OCI-LY7 (cell line): ENCODE results near the gene CASP8AP2. TPM values are rescaled to one million over a fixed set of nuclear protein-coding genes. Genes with fewer than 3 reads are reported as not detected.

Source experiments
- BruUV-seq: library from RNA; stranded (reverse); fragments of 400-500 nt; replicated peaks from 2 replicates; lab custom pipeline; 2021; lab: Mats Ljungman, UMichigan
- CTCF ChIA-PET: fragments of 300-600 bp; sonication (Branson Sonifier 250); formaldehyde crosslinking; loops from one replicate; lab custom pipeline; 2022; ENCODE audit warnings: antibody characterized with exemption; ENCODE audit not compliant: unreplicated experiment; lab: Charles Lee
- POLR2A ChIA-PET: fragments of 300-600 bp; sonication (Branson Sonifier 250); formaldehyde crosslinking; loops from one replicate; lab custom pipeline; 2022; ENCODE audit warnings: antibody characterized with exemption; lab: Charles Lee
- DNase-seq: peaks from one replicate; pipeline ENCODE4 v3.0.0-alpha.2; 2015; ENCODE audit warnings: low spot score
- H2AFZ ChIP-seq: fragments of 200-600 bp; sonication (generic), shearing (Covaris generic); 2 replicates; pipeline ENCODE4 v1.6.1; 2014; ENCODE audit warnings: mild to moderate bottlenecking, antibody characterized with exemption, low read length, moderate library complexity
- H3K27ac ChIP-seq: fragments of 200-600 bp; sonication (generic); 2 replicates; pipeline ENCODE4 v1.5.1; 2014; ENCODE audit warnings: mixed run types, low read depth, mild to moderate bottlenecking, moderate library complexity, low read length, inconsistent platforms; ENCODE audit not compliant: poor library complexity, severe bottlenecking
- H3K36me3 ChIP-seq: fragments of 200-600 bp; sonication (generic); 2 replicates; pipeline ENCODE4 v1.6.1; 2014; ENCODE audit warnings: mild to moderate bottlenecking, antibody characterized with exemption, low read length, moderate library complexity, mixed read lengths; ENCODE audit not compliant: insufficient read depth
- H3K4me1 ChIP-seq: fragments of 200-600 bp; sonication (generic); 2 replicates; pipeline ENCODE4 v1.5.1; 2014; ENCODE audit warnings: mild to moderate bottlenecking, low read length; ENCODE audit not compliant: insufficient read depth, poor library complexity, severe bottlenecking
- H3K4me2 ChIP-seq: fragments of 200-600 bp; sonication (generic); 2 replicates; pipeline ENCODE4 v1.6.1; 2014; ENCODE audit warnings: mild to moderate bottlenecking, low read length
- H3K4me3 ChIP-seq: fragments of 200-600 bp; sonication (generic); 2 replicates; pipeline ENCODE4 v1.5.1; 2014; ENCODE audit warnings: mild to moderate bottlenecking, low read depth, low read length; ENCODE audit not compliant: poor library complexity, severe bottlenecking
- H3K79me2 ChIP-seq: fragments of 200-600 bp; sonication (generic); 2 replicates; pipeline ENCODE4 v1.6.1; 2016; ENCODE audit warnings: low read depth, mild to moderate bottlenecking, low read length, moderate library complexity, mixed read lengths; ENCODE audit not compliant: insufficient read depth
- H3K9me2 ChIP-seq: fragments of 200-600 bp; sonication (generic); 2 replicates; pipeline ENCODE4 v1.6.1; 2016; ENCODE audit warnings: mild to moderate bottlenecking, low read length, mixed read lengths; ENCODE audit not compliant: insufficient read depth
- H3K9me3 ChIP-seq: fragments of 200-600 bp; sonication (generic); 2 replicates; pipeline ENCODE4 v1.6.1; 2014; ENCODE audit warnings: mild to moderate bottlenecking, mixed run types, low read length, mixed read lengths
- H4K20me1 ChIP-seq: fragments of 200-600 bp; sonication (generic); 2 replicates; pipeline ENCODE4 v1.6.1; 2014; ENCODE audit warnings: mild to moderate bottlenecking, antibody characterized with exemption, low read length, moderate library complexity, mixed read lengths; ENCODE audit not compliant: insufficient read depth
- CTCF ChIP-seq: fragments of 200-600 bp; sonication (generic); conservative IDR thresholded peaks from 2 replicates; pipeline ENCODE4 v1.5.1; 2014; ENCODE audit warnings: mild to moderate bottlenecking, antibody characterized with exemption, low read length, moderate library complexity, mixed read lengths
- EZH2phosphoT487 ChIP-seq: fragments of 200-600 bp; sonication (generic); IDR thresholded peaks from 2 replicates; pipeline ENCODE4 v1.6.1; 2018; ENCODE audit warnings: low read depth, borderline replicate concordance, mild to moderate bottlenecking, mixed run types, antibody characterized with exemption, low read length, moderate library complexity, mixed read lengths
- intact Hi-C: fragments of 100-400 bp; cut with micrococcal nuclease; formaldehyde crosslinking; loops from one replicate; pipeline ENCODE4 v1.10.0; 2022; ENCODE audit not compliant: unreplicated experiment
- total RNA-seq, 2 experiments: library from RNA; depleted of rRNA in 1 of 2; stranded (reverse); fragments of >200 nt in 1 of 2; shearing (Covaris generic) in 1 of 2; gene quantifications; 2 replicates each; pipeline ENCODE4 v1.2.3, GENCODE V29; 2014 to 2022

The CASP8AP2 gene
- total RNA-seq, 2 experiments from 2014 or later: 22.6 to 39.5 TPM

- no peak overlapping the region for H2AFZ ChIP-seq
- intact Hi-C loops: no loop called here
- H3K9me3 ChIP-seq: 0 out of 2 replicates have a peak, but pooled peaks cover 4% of the 10 kb centered on the region
- no peaks in the 10 kb centered on the region for H4K20me1 ChIP-seq
- no peaks in the 10 kb centered on the region for H3K9me2 ChIP-seq
- no peaks in the 10 kb centered on the region for H3K4me1 ChIP-seq
- CTCF ChIA-PET: no interaction called here
- H3K4me2 ChIP-seq: no peak overlapping the region
- H3K27ac ChIP-seq: no peak overlapping the region
- BruUV-seq: no TSS peak
- POLR2A ChIA-PET: interaction anchor here (0.6 to 0.8 kb wide), 2 partner anchors 194 to 549 kb away, joined by 3 read pairs; no protein-coding TSS in a partner anchor
- no peak overlapping the region for H3K4me3 ChIP-seq
- TF ChIP-seq EZH2phosphoT487 (no peak), CTCF (no peak)
- no peaks in the 10 kb centered on the region for H3K36me3 ChIP-seq
- no peak for DNase-seq
- H3K79me2 ChIP-seq: no peaks in the 10 kb centered on the region
These were observed 81.2 kb downstream of the CASP8AP2 start for GRCh38 chr6:89910902-89911240.

- H3K79me2 ChIP-seq: no peaks in the 10 kb centered on the region
- no peaks in the 10 kb centered on the region for H4K20me1 ChIP-seq
- H3K4me3 ChIP-seq: no peak overlapping the region
- DNase-seq: no peak
- ChIA-PET CTCF (no interaction called here), POLR2A (interaction anchor here (0.6 to 1.0 kb wide), 3 partner anchors 8 to 715 kb away, joined by 3 to 5 read pairs (median 3); no protein-coding TSS in a partner anchor)
- H3K4me2 ChIP-seq: no peak overlapping the region
- no peak overlapping the region for H2AFZ ChIP-seq
- TF ChIP-seq CTCF (no peak), EZH2phosphoT487 (no peak)
- no peaks in the 10 kb centered on the region for H3K36me3 ChIP-seq
- H3K27ac ChIP-seq: no peak overlapping the region
- H3K9me2 ChIP-seq: no peaks in the 10 kb centered on the region
- no TSS peak for BruUV-seq
- H3K4me1 ChIP-seq: no peaks in the 10 kb centered on the region
- peaks cover 14% of the 10 kb centered on the region; the same call in 1 of the 2 replicates for H3K9me3 ChIP-seq
- intact Hi-C loops: no loop called here
These were observed 86.6 kb downstream of the CASP8AP2 start for GRCh38 chr6:89916136-89916920.

GRCh38 chr6:89917216-89917615, 87.5 kb downstream of the CASP8AP2 start:
- H3K4me2 ChIP-seq: no peak overlapping the region
- no peaks in the 10 kb centered on the region for H3K36me3 ChIP-seq
- DNase-seq: no peak
- POLR2A ChIA-PET: interaction anchor here (0.6 to 1.0 kb wide), 2 partner anchors 8 to 716 kb away, joined by 3 to 5 read pairs; no protein-coding TSS in a partner anchor
- H4K20me1 ChIP-seq: no peaks in the 10 kb centered on the region
- CTCF ChIA-PET: no interaction called here
- peaks cover 14% of the 10 kb centered on the region; the same call in 1 of the 2 replicates for H3K9me3 ChIP-seq
- H3K4me3 ChIP-seq: no peak overlapping the region
- H3K9me2 ChIP-seq: no peaks in the 10 kb centered on the region
- no TSS peak for BruUV-seq
- H3K4me1 ChIP-seq: no peaks in the 10 kb centered on the region
- TF ChIP-seq EZH2phosphoT487 (no peak), CTCF (no peak)
- no peak overlapping the region for H3K27ac ChIP-seq
- intact Hi-C loops: no loop called here
- no peaks in the 10 kb centered on the region for H3K79me2 ChIP-seq
- no peak overlapping the region for H2AFZ ChIP-seq
